Calu3 (cell line): ENCODE results near the gene ZSCAN5B. TPM values are rescaled to one million over a fixed set of nuclear protein-coding genes. Genes with fewer than 3 reads are reported as not detected.
A peak's percentile ranks its signal among the peaks of the same experiment; 100 is the strongest.
"Not testable (repeated sequence)": the region's sequence is repeated elsewhere in the genome, so short reads cannot be mapped to it uniquely, and the experiment has no call there.

Experiments
- Bru-seq: library from RNA; stranded (reverse); fragments of 400-500 nt; gene quantifications from one replicate; lab custom pipeline; 2021; lab: Mats Ljungman, UMichigan
- BruChase-seq, 2 experiments: library from RNA; stranded (reverse); fragments of 400-500 nt; gene quantifications; one replicate each; lab custom pipeline; 2021; lab: Mats Ljungman, UMichigan
- BruUV-seq: library from RNA; stranded (reverse); fragments of 400-500 nt; replicated peaks from 2 replicates; lab custom pipeline; 2021; lab: Mats Ljungman, UMichigan
- CTCF ChIA-PET: fragments of 300-600 bp; sonication (Branson Sonifier 250); formaldehyde crosslinking; loops from one replicate; lab custom pipeline; 2022; ENCODE audit warnings: antibody characterized with exemption; lab: Charles Lee
- DNase-seq: peaks from one replicate; pipeline ENCODE4 v3.0.0; 2022
- H3K27ac Mint-ChIP-seq: one replicate; pipeline ENCODE4 v1.8.0; 2022; ENCODE audit warnings: mixed read lengths; ENCODE audit not compliant: unreplicated experiment
- H3K27me3 Mint-ChIP-seq: one replicate; pipeline ENCODE4 v1.8.0; 2022; ENCODE audit warnings: mixed read lengths; ENCODE audit not compliant: unreplicated experiment
- H3K36me3 Mint-ChIP-seq: one replicate; pipeline ENCODE4 v1.8.0; 2022; ENCODE audit warnings: mild to moderate bottlenecking, moderate library complexity, mixed read lengths; ENCODE audit not compliant: insufficient read depth, unreplicated experiment
- H3K4me1 Mint-ChIP-seq: one replicate; pipeline ENCODE4 v1.8.0; 2022; ENCODE audit warnings: mild to moderate bottlenecking, low read depth, mixed read lengths; ENCODE audit not compliant: unreplicated experiment
- H3K4me3 Mint-ChIP-seq: one replicate; pipeline ENCODE4 v1.8.0; 2022; ENCODE audit warnings: mild to moderate bottlenecking, low read depth, moderate library complexity, mixed read lengths; ENCODE audit not compliant: unreplicated experiment
- H3K9me3 Mint-ChIP-seq: one replicate; pipeline ENCODE4 v1.8.0; 2022; ENCODE audit warnings: low read depth, mixed read lengths; ENCODE audit not compliant: unreplicated experiment
- intact Hi-C: fragments of 100-400 bp; cut with micrococcal nuclease; formaldehyde crosslinking; loops from one replicate; pipeline ENCODE4 v1.10.0; 2022; ENCODE audit not compliant: unreplicated experiment
- long read RNA-seq: library from polyadenylated mRNA; stranded (forward); transcript quantifications from one replicate; pipeline ENCODE4 v2.0.0, GENCODE V29; 2022
- total RNA-seq: library from RNA; stranded (reverse); gene quantifications from 2 replicates; pipeline ENCODE4 v1.2.3, GENCODE V29; 2022
- TF ChIP-seq, protein P1 (sequence below): fragments of 200-600 bp; IDR thresholded peaks from one replicate; pipeline ENCODE4 v1.8.0; 2022; ENCODE audit warnings: antibody characterized with exemption; ENCODE audit not compliant: unreplicated experiment

Gene ZSCAN5B, protein sequence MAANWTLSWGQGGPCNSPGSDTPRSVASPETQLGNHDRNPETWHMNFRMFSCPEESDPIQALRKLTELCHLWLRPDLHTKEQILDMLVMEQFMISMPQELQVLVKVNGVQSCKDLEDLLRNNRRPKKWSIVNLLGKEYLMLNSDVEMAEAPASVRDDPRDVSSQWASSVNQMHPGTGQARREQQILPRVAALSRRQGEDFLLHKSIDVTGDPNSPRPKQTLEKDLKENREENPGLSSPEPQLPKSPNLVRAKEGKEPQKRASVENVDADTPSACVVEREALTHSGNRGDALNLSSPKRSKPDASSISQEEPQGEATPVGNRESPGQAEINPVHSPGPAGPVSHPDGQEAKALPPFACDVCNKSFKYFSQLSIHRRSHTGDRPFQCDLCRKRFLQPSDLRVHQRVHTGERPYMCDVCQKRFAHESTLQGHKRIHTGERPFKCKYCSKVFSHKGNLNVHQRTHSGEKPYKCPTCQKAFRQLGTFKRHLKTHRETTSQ
- total RNA-seq: not detected in 2 replicates
- not detected for Bru-seq, nascent RNA
- BruChase-seq, experiment 1, labeled RNA remaining after a 6-hour chase: percentile 11 among the genes with signal in this experiment
- percentile 8 among the genes with signal in this experiment for BruChase-seq, experiment 2, labeled RNA remaining after a 2-hour chase
- long read RNA-seq: 0 reads

DNA sequence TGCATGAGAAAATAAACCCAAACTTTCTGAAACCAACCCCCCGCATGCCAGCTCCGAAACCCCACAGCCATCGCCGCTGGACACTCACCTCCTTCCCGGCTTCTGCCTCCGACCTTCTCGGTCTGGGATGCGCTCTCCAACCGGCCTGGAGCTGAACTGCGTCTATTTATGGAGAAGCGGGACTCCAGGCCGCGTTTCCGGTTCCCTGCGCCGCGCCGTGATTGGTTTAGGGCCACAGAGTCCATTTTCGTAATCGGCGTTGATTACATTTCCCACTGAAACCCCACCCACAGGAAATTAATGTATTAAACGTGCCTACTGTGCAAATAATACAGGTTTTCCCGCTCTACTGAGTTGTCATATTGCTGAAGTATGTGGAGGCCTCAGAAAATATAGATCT, at the start of gene ZSCAN5B:
Gene ZSCAN5B (minus strand): TSS at position 138 of the 400 bp plus-strand sequence. CDS start 4,731 bp downstream, outside the sequence.
- CTCF ChIA-PET, H3K4me1 Mint-ChIP-seq, intact Hi-C loops, H3K36me3 Mint-ChIP-seq, BruUV-seq, H3K27ac Mint-ChIP-seq, H3K9me3 Mint-ChIP-seq, H3K4me3 Mint-ChIP-seq, DNase-seq: not testable (repeated sequence)
- peaks cover 25% of the 10 kb centered on the region for H3K27me3 Mint-ChIP-seq

DNA sequence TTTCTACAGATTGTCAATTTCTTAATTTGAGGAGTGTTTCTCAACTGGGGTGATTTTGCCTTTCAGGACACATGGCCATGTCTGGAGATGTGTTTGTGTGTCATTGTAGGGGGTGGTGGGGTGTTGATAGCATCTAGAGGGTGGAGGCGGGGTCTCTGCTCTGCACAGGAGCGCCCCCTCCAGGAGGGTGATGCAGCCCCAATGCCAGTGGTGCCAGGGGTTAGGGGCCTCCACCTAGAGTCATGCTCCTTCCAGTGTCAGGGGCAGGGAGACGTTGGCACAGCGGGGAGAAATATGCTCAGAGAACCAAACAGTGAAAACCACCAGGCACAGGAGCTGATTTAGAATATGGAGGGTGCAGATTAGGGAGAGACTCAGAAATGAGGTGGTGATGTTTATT, 48.2 kb upstream of the ZSCAN5B start:
- BruUV-seq, H3K9me3 Mint-ChIP-seq, CTCF ChIA-PET, H3K4me3 Mint-ChIP-seq, H3K4me1 Mint-ChIP-seq, H3K36me3 Mint-ChIP-seq, H3K27ac Mint-ChIP-seq, intact Hi-C loops, DNase-seq, H3K27me3 Mint-ChIP-seq: not testable (repeated sequence)

DNA sequence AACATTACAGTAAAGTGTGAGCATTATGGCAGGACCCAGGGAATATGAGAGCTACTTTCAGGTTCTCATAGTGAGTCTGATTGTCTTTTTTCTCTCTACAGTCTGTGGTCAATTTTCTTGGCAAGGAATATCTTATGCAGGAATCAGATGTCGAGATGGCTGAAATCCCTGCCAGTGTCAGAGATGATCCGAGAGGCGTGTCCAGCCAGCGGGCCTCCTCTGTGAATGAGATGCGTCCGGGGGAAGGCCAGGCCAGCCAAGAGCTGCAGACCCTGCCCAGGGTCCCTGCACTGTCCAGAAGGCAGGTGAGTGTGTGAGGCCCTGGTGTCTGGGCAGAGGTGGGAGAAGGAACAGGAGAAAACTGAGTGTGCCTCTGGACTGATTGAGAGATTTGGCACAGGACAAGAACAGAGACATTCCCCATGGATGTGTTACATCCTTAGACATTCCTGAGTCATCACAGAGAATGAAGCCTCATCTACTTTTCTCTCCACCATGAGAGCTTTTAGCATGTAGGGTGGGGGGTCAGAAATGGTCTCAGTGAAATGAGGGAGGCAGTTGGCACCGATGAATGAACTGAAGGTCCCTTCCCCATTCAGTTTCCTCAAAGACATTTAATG, 47.6 kb upstream of the ZSCAN5B start:
- TF ChIP-seq, protein P1, sequence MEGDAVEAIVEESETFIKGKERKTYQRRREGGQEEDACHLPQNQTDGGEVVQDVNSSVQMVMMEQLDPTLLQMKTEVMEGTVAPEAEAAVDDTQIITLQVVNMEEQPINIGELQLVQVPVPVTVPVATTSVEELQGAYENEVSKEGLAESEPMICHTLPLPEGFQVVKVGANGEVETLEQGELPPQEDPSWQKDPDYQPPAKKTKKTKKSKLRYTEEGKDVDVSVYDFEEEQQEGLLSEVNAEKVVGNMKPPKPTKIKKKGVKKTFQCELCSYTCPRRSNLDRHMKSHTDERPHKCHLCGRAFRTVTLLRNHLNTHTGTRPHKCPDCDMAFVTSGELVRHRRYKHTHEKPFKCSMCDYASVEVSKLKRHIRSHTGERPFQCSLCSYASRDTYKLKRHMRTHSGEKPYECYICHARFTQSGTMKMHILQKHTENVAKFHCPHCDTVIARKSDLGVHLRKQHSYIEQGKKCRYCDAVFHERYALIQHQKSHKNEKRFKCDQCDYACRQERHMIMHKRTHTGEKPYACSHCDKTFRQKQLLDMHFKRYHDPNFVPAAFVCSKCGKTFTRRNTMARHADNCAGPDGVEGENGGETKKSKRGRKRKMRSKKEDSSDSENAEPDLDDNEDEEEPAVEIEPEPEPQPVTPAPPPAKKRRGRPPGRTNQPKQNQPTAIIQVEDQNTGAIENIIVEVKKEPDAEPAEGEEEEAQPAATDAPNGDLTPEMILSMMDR: no peak
- Mint-ChIP-seq H3K4me1 (no peaks in the 10 kb centered on the region), H3K27ac (no peak overlapping the region), H3K9me3 (no peaks in the 10 kb centered on the region), H3K36me3 (no peaks in the 10 kb centered on the region), H3K27me3 (no peaks in the 10 kb centered on the region), H3K4me3 (no peak overlapping the region)
- no peak for DNase-seq
- intact Hi-C loops: no loop called here
- CTCF ChIA-PET: no interaction called here
- BruUV-seq: no TSS peak

- BruUV-seq: no TSS peak
- Mint-ChIP-seq H3K36me3 (no peaks in the 10 kb centered on the region), H3K27me3 (peaks cover 1% of the 10 kb centered on the region), H3K9me3 (no peaks in the 10 kb centered on the region), H3K4me3 (no peak overlapping the region), H3K27ac (no peak overlapping the region), H3K4me1 (no peaks in the 10 kb centered on the region)
- CTCF ChIA-PET: no interaction called here
- DNase-seq: no peak
- intact Hi-C loops: no loop called here
- TF ChIP-seq, protein P1: no peak
These were observed 25.9 kb upstream of the ZSCAN5B start for GRCh38 chr19:56223481-56223880.

GRCh38 chr19:56222901-56223300, 25.3 kb upstream of the ZSCAN5B start:
- Mint-ChIP-seq H3K27me3 (peaks cover 7% of the 10 kb centered on the region), H3K4me1 (no peaks in the 10 kb centered on the region), H3K27ac (no peak overlapping the region), H3K9me3 (no peaks in the 10 kb centered on the region), H3K4me3 (no peak overlapping the region), H3K36me3 (no peaks in the 10 kb centered on the region)
- intact Hi-C loops: no loop called here
- TF ChIP-seq, protein P1: no peak
- BruUV-seq: no TSS peak
- CTCF ChIA-PET: no interaction called here
- DNase-seq: no peak
